Kidney (tissue), 14 donors: Measurements from ENCODE around the gene KIF16B. TPM values are rescaled to one million over a fixed set of nuclear protein-coding genes. Genes with fewer than 3 reads are reported as not detected.
"Not testable (repeated sequence)": the region's sequence is repeated elsewhere in the genome, so short reads cannot be mapped to it uniquely, and the experiment has no call there.

Experiments used
- DNase-seq, 5 donors: peaks; one replicate each; pipeline ENCODE4 v3.0.0-alpha.2; 2013 to 2020
- FAIRE-seq: peaks from 2 replicates; lab custom pipeline; 2012; peaks lifted over from hg19 to GRCh38; lab: Jason Lieb, UNC
- H3K27ac ChIP-seq, 2 donors: one replicate each; pipeline ENCODE4 v1.7.0; 2013; ENCODE audit warnings: low read depth in 2 of 2, low read length in 2 of 2, inconsistent platforms in 1 of 2
- H3K27me3 ChIP-seq: one replicate; pipeline ENCODE4 v1.7.1; 2013; ENCODE audit warnings: low read length, inconsistent platforms; ENCODE audit not compliant: control insufficient read depth, insufficient read depth
- H3K36me3 ChIP-seq, 3 donors: one replicate each; pipeline versions ENCODE4 v1.7.0 to v1.7.1; 2013; ENCODE audit warnings: low read length in 3 of 3, control low read depth in 1 of 3, inconsistent platforms in 1 of 3; ENCODE audit not compliant: insufficient read depth in 3 of 3, control insufficient read depth in 2 of 3
- H3K4me1 ChIP-seq, 3 donors: one replicate each; pipeline versions ENCODE4 v1.7.0 to v1.7.1; 2013; ENCODE audit warnings: low read length in 3 of 3, inconsistent platforms in 1 of 3, low read depth in 1 of 3; ENCODE audit not compliant: control insufficient read depth in 2 of 3, insufficient read depth in 2 of 3
- H3K4me3 ChIP-seq, 3 donors: one replicate each; pipeline versions ENCODE4 v1.7.0 to v1.8.1; 2013; ENCODE audit warnings: low read length in 3 of 3, control low read depth in 1 of 3, inconsistent platforms in 1 of 3
- H3K9ac ChIP-seq, 3 donors: one replicate each; pipeline versions ENCODE4 v1.7.0 to v1.7.1; 2013; ENCODE audit warnings: low read length in 3 of 3, control low read depth in 1 of 3, inconsistent platforms in 1 of 3
- H3K9me3 ChIP-seq, 3 donors: one replicate each; pipeline versions ENCODE4 v1.7.0 to v1.7.1; 2013; ENCODE audit warnings: low read length in 3 of 3, control low read depth in 1 of 3, inconsistent platforms in 1 of 3; ENCODE audit not compliant: control insufficient read depth in 2 of 3, insufficient read depth in 1 of 3
- CTCF ChIP-seq: IDR thresholded peaks from 3 replicates; pipeline ENCODE4 v1.5.1; 2012; ENCODE audit warnings: mild to moderate bottlenecking, moderate library complexity, borderline replicate concordance; ENCODE audit not compliant: insufficient read depth; ENCODE audit errors: extremely low read depth
- intact Hi-C: fragments of 100-400 bp; cut with DNase I; formaldehyde crosslinking; loops from one replicate; pipeline ENCODE4 v1.11.1; 2022
- polyA plus RNA-seq: library from polyadenylated mRNA; stranded (reverse); fragments of 350-450 nt; fragmentation: Illumina TruSeq; extraction: RNeasy Lipid Tissue Mini Kit (QIAGEN cat#74804); gene quantifications from one replicate; pipeline ENCODE4 v1.2.3, GENCODE V29; 2014; ENCODE audit warnings: low read depth, low replicate concordance; ENCODE audit not compliant: insufficient read depth
- total RNA-seq: library from RNA; stranded (reverse); fragmentation: NEBNext Ultra II Directional; extraction: Animal tissue kit (Norgen Biotek cat#: 25700); gene quantifications from one replicate; pipeline ENCODE4 v1.2.1, GENCODE V29; 2021
- donor health status: control.
- donor health status: control.
- donor health status: control.
- donor health status: control.
- donor health status: control.
- donor health status: DM: yes; HTN: yes; CAD: no.
- donor health status: Normal renal cell carcinoma (clear cell type).

Gene KIF16B
- total and polyA plus RNA-seq, 2 donors from 2014 or later, result 15.0 to 19.7 TPM

GRCh38 chr20:16526433-16527380 is 46.5 kb downstream of the KIF16B start:
- FAIRE-seq, result no peak
- Histone ChIP-seq H3K9ac (no peak overlapping the region), H3K27me3 (no peaks in the 10 kb centered on the region), H3K4me3 (no peak overlapping the region), H3K36me3 (no peaks in the 10 kb centered on the region), H3K27ac (no peak overlapping the region), H3K9me3 (no peaks in the 10 kb centered on the region), H3K4me1 (peaks cover 0 to 3% (median 0%) of the 10 kb centered on the region in 3 donors)
- DNase-seq, result no peak
- intact Hi-C loops, result no loop called here
- no peak for TF ChIP-seq CTCF

GRCh38 chr20:16522651-16523050 is 50.6 kb downstream of the KIF16B start:
- H3K27me3 ChIP-seq, H3K4me1 ChIP-seq, H3K27ac ChIP-seq, intact Hi-C loops, H3K9ac ChIP-seq, H3K36me3 ChIP-seq, DNase-seq, H3K9me3 ChIP-seq, FAIRE-seq, H3K4me3 ChIP-seq: not testable (repeated sequence)

DNA sequence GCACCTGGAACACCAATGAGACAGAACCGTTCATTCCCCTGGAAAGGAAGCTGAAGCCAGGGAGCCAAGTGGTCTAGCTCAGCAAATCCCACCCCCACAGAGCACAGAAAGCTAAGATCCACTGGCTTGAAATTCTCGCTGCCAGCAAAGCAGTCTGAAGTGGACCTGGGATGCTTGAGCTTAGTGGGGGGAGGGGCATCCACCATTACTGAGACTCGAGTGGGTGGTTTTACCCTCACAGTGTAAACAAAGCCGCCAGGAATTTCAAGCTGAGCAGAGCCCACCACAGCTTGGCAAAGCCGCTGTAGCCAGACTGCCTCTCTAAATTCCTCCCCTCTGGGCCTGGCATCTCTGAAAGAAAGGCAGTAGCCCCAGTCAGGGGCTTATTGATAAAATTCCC is 53.1 kb downstream of the KIF16B start:
- H3K27ac ChIP-seq, result no peak overlapping the region
- H3K27me3 ChIP-seq, result no peaks in the 10 kb centered on the region
- intact Hi-C loops, result no loop called here
- H3K4me3 ChIP-seq, result no peak overlapping the region
- no peak for DNase-seq
- H3K9ac ChIP-seq, result no peak overlapping the region
- TF ChIP-seq CTCF, result no peak
- H3K4me1 ChIP-seq, result peaks cover 0 to 3% (median 0%) of the 10 kb centered on the region in 3 donors
- H3K9me3 ChIP-seq, result no peaks in the 10 kb centered on the region
- H3K36me3 ChIP-seq, result peaks cover 0 to 2% (median 0%) of the 10 kb centered on the region in 3 donors
- FAIRE-seq, result no peak

DNA sequence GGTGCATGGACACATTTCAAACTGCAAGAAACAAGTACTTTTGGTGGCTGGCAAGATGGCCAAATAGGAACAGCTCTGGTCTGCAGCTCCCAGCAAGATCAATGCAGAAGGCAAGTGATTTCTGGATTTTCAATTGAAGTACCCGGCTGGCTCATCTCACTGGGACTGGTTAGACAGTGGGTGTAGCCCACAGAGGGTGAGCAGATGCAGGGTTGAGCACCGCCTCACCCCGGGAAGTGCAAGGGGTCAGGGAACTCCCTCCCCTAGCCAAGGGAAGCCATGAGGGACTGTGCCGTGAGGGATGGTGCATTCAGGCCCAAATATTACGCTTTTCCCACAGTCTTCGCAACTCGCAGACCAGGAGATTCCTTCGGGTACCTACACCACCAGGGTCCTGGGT is 53.6 kb downstream of the KIF16B start:
- intact Hi-C loops, result loop anchor here (10.0 kb wide), 1 partner anchor 105 kb away; no protein-coding TSS in a partner anchor
- H3K9ac ChIP-seq, FAIRE-seq: not testable (repeated sequence)

More for the DNA sequence above, 53.6 kb downstream of the KIF16B start:
- H3K4me3 ChIP-seq, H3K4me1 ChIP-seq, DNase-seq, H3K27ac ChIP-seq, H3K9me3 ChIP-seq, H3K36me3 ChIP-seq, H3K27me3 ChIP-seq: not testable (repeated sequence)
